Measurements from ENCODE around the gene SCAMP5. TPM values are rescaled to one million over a fixed set of nuclear protein-coding genes. Genes with fewer than 3 reads are reported as not detected.
A peak's percentile ranks its signal among the peaks of the same experiment; 100 is the strongest.

Gene SCAMP5
- total and polyA plus RNA-seq, 2 of the 13 experiments (the other 11 are each of a cell fraction or from before 2014, with no cell fraction given): 34.3 to 49.0 TPM

GRCh38 chr15:74995182-74995778, at the start of gene SCAMP5 (continued):
- TF ChIP-seq NFAT5 (CRISPR knock-in tag; IDR thresholded peaks at IDR 0.05) (peak; percentile 92; the same call in 1 of the 2 replicates), ZBTB21 (CRISPR knock-in tag; IDR thresholded peaks at IDR 0.05) (no peak), ZNF335 (CRISPR knock-in tag; IDR thresholded peaks at IDR 0.05) (peak; percentile 66; the same call in 1 of the 2 replicates), MEIS1 (CRISPR knock-in tag; IDR thresholded peaks at IDR 0.05; ENCODE audit: borderline replicate concordance) (no peak), HMGA1 (CRISPR knock-in tag; conservative IDR thresholded peaks at IDR 0.05) (no peak), POLR2AphosphoS5 (IDR thresholded peaks at IDR 0.05; ENCODE audit: low read depth, low read length) (0 out of 2 replicates have a peak, but pooled peaks have one; percentile 49), FUBP1 (CRISPR knock-in tag; IDR thresholded peaks at IDR 0.05; ENCODE audit: borderline replicate concordance) (no peak), ZNF180 (CRISPR knock-in tag; IDR thresholded peaks at IDR 0.05; ENCODE audit: borderline replicate concordance, low read depth) (no peak), JUNB (CRISPR knock-in tag; IDR thresholded peaks at IDR 0.05; ENCODE audit: borderline replicate concordance) (peak; percentile 51; the same call in 1 of the 2 replicates), ZMYM3 (CRISPR knock-in tag; IDR thresholded peaks at IDR 0.05) (no peak), RAD21 (CRISPR knock-in tag; IDR thresholded peaks at IDR 0.05) (no peak), ZNF841 (CRISPR knock-in tag; IDR thresholded peaks at IDR 0.05; ENCODE audit: borderline replicate concordance) (no peak; the same call in 1 of the 2 replicates), ZBTB44 (CRISPR knock-in tag; IDR thresholded peaks at IDR 0.05) (peak; percentile 96), RFX3 (CRISPR knock-in tag; IDR thresholded peaks at IDR 0.05) (no peak), ZNF7 (CRISPR knock-in tag; IDR thresholded peaks at IDR 0.05) (peak; percentile 37; the same call in 1 of the 2 replicates), ZSCAN25 (CRISPR knock-in tag; IDR thresholded peaks at IDR 0.05) (0 out of 2 replicates have a peak, but pooled peaks have one; percentile 55), ZNF605 (CRISPR knock-in tag; IDR thresholded peaks at IDR 0.05) (peak; percentile 80; the same call in 1 of the 2 replicates), CBX5 (CRISPR knock-in tag; IDR thresholded peaks at IDR 0.05; ENCODE audit: borderline replicate concordance) (0 out of 2 replicates have a peak, but pooled peaks have one; percentile 56), SUZ12 (IDR thresholded peaks at IDR 0.05; ENCODE audit: low read depth, low read length) (no peak), NCOA2 (CRISPR knock-in tag; IDR thresholded peaks at IDR 0.05) (peak; percentile 74)

Measured in HepG2 (cell line).